ENCODE results near the gene MYO18A. TPM values are rescaled to one million over a fixed set of nuclear protein-coding genes. Genes with fewer than 3 reads are reported as not detected.

Gene MYO18A
- total and polyA plus RNA-seq, 2 donors from 2014 or later: 25.6 to 60.7 TPM

DNA sequence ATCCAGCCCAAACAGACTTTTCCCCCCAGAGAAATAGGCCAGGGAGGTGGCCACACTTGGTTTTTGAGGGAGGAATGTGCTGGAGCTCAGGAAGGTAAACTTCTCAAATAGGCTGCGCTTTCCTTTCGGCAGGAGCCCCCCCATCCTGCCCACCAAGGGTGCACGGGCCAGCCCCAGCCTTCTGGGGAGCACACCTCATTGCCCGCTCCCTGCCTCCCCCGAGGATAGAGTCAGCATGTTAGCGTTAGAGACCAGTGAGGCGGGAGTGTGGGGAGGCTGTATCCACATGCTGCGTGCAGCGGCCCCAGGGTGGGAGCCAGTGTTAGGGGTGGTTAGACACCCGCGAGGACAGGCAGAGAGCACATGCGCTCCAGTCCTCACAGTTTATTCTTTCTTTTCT is 95.0 kb downstream of the MYO18A start:
- TF ChIP-seq, protein P1, sequence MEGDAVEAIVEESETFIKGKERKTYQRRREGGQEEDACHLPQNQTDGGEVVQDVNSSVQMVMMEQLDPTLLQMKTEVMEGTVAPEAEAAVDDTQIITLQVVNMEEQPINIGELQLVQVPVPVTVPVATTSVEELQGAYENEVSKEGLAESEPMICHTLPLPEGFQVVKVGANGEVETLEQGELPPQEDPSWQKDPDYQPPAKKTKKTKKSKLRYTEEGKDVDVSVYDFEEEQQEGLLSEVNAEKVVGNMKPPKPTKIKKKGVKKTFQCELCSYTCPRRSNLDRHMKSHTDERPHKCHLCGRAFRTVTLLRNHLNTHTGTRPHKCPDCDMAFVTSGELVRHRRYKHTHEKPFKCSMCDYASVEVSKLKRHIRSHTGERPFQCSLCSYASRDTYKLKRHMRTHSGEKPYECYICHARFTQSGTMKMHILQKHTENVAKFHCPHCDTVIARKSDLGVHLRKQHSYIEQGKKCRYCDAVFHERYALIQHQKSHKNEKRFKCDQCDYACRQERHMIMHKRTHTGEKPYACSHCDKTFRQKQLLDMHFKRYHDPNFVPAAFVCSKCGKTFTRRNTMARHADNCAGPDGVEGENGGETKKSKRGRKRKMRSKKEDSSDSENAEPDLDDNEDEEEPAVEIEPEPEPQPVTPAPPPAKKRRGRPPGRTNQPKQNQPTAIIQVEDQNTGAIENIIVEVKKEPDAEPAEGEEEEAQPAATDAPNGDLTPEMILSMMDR (IDR thresholded peaks at IDR 0.05; ENCODE audit: borderline replicate concordance, extremely low read depth, insufficient read depth): no peak
- Histone ChIP-seq H3K27ac (ENCODE audit: low read depth in 2 of 2, low read length in 2 of 2) (no peak overlapping the region), H3K9ac (ENCODE audit: low read length in 3 of 3) (no peak overlapping the region), H3K4me3 (ENCODE audit: low read length in 3 of 3) (no peak overlapping the region), H3K4me1 (ENCODE audit: control insufficient read depth in 2 of 3, insufficient read depth in 2 of 3, low read depth in 1 of 3, low read length in 3 of 3) (peaks cover 0 to 4% (median 0%) of the 10 kb centered on the region in 3 donors), H3K27me3 (ENCODE audit: control insufficient read depth, insufficient read depth, low read length) (no peaks in the 10 kb centered on the region), H3K36me3 (ENCODE audit: control insufficient read depth in 2 of 3, insufficient read depth in 3 of 3, low read length in 3 of 3) (peaks cover 2 to 52% (median 26%) of the 10 kb centered on the region in 3 donors), H3K9me3 (ENCODE audit: control insufficient read depth in 2 of 3, insufficient read depth in 1 of 3, low read length in 3 of 3) (no peaks in the 10 kb centered on the region)
- intact Hi-C loops (cut with DNase I): no loop called here
- DNase-seq (peak in 1 of 5 donors; percentile 35), FAIRE-seq (no peak)

DNA sequence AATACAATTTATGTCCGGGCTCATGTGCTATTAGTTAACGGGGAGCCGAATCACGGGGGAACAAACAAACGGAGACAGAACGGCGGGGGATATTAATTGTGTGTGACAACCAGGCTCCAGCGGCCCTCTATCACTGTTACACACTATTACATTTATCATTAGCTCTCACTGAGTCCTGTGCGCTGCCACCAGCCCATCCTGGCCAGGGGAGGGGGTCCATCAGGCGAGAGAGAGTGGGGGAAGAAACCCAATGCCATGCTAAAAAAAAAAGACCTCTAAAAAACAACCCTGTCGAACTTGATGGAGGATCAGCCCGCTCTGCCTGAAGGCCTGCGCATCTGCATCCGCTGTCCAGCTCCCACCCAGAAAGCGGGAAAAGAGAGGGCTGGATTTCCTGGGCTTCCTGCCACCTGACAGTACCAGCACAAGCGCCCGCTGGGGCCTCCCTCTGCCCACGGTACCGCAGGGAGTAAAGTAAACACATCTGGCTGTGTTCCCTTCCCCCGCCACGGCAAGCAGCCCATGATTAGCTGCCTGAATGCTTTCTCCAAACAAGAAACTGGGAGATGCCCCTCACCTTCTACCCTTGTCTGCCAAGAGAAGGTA is 95.6 kb downstream of the MYO18A start:
- intact Hi-C loops (cut with DNase I): no loop called here
- no peak overlapping the region for H3K27ac ChIP-seq (ENCODE audit: low read depth in 2 of 2, low read length in 2 of 2)
- TF ChIP-seq, protein P1 (IDR thresholded peaks at IDR 0.05; ENCODE audit: borderline replicate concordance, extremely low read depth, insufficient read depth): no peak
- DNase-seq (peak in 4 of 5 donors; percentile 91 to 93 (median 92)), FAIRE-seq (no peak)
- peaks cover 0 to 4% (median 0%) of the 10 kb centered on the region in 3 donors for H3K4me1 ChIP-seq (ENCODE audit: control insufficient read depth in 2 of 3, insufficient read depth in 2 of 3, low read depth in 1 of 3, low read length in 3 of 3)
- no peak overlapping the region for H3K4me3 ChIP-seq (ENCODE audit: low read length in 3 of 3)
- no peaks in the 10 kb centered on the region for H3K9me3 ChIP-seq (ENCODE audit: control insufficient read depth in 2 of 3, insufficient read depth in 1 of 3, low read length in 3 of 3)
- no peaks in the 10 kb centered on the region for H3K27me3 ChIP-seq (ENCODE audit: control insufficient read depth, insufficient read depth, low read length)
- H3K9ac ChIP-seq (ENCODE audit: low read length in 3 of 3): no peak overlapping the region
- peaks cover 2 to 47% (median 26%) of the 10 kb centered on the region in 3 donors for H3K36me3 ChIP-seq (ENCODE audit: control insufficient read depth in 2 of 3, insufficient read depth in 3 of 3, low read length in 3 of 3)

DNA sequence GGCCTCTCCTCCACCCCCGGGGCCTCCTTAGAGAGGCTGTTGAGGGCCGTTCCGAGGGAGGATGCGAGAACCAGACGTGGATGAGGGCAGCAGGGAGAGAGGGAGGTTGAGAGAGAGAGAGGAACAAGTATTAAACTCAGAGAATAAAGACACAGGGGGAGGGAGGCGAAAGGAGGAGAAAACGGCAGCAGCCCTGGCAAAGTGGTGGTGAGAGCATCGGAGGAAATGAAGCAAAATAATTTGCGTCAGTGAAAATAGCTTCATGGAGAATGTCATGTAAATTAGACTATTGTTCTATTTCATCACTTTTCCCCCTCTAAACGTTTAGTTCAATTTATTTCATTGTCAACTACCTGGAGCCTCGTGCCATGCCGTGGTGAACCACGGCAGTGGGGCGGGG is 99.2 kb downstream of the MYO18A start:
- no peak overlapping the region for H3K27ac ChIP-seq (ENCODE audit: low read depth in 2 of 2, low read length in 2 of 2)
- intact Hi-C loops (cut with DNase I): no loop called here
- DNase-seq: no peak
- H3K4me1 ChIP-seq (ENCODE audit: control insufficient read depth in 2 of 3, insufficient read depth in 2 of 3, low read depth in 1 of 3, low read length in 3 of 3): peaks cover 4 to 17% (median 12%) of the 10 kb centered on the region in 3 donors
- H3K36me3 ChIP-seq (ENCODE audit: control insufficient read depth in 2 of 3, insufficient read depth in 3 of 3, low read length in 3 of 3): peaks cover 2 to 30% (median 19%) of the 10 kb centered on the region in 3 donors
- H3K9ac ChIP-seq (ENCODE audit: low read length in 3 of 3): no peak overlapping the region
- no peaks in the 10 kb centered on the region for H3K9me3 ChIP-seq (ENCODE audit: control insufficient read depth in 2 of 3, insufficient read depth in 1 of 3, low read length in 3 of 3)
- H3K4me3 ChIP-seq (ENCODE audit: low read length in 3 of 3): no peak overlapping the region
- H3K27me3 ChIP-seq (ENCODE audit: control insufficient read depth, insufficient read depth, low read length): no peaks in the 10 kb centered on the region
- FAIRE-seq: no peak
- TF ChIP-seq, protein P1 (IDR thresholded peaks at IDR 0.05; ENCODE audit: borderline replicate concordance, extremely low read depth, insufficient read depth): no peak

Measured in kidney (tissue), 14 donors.